ENCODE data around the gene LMO7.

Gene LMO7

DNA sequence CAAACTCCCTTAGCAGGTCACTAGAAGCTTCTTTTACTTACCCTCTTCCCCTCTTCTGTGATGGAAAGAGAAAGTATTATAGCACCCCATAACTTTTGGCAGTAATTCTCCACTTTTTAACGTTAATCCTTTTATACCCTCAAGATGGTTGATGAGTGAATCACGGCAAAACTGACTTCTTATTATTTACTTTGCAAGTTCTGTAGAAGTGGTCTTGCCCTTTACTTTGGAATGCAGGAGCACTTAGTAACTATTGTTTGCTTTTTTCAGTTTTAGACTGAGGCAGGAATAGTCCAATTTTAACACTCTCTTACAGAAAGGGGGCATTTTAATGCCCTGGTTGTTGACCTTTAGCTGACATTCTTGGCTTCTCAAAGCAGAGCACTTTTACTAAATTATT lies 260.1 kb downstream of the LMO7 start:
- in situ Hi-C loops (cut with MboI; ENCODE audit: low pct_unique_long_range_greater_than_20kb, low sequenced_read_pairs) = loop anchor here (25.0 kb wide), 1 partner anchor 1016 kb away; no protein-coding TSS in a partner anchor
- DNase-seq = no peak

GRCh38 chr13:75897386-75897785 lies 261.3 kb downstream of the LMO7 start:
- DNase-seq = no peak
- in situ Hi-C loops (cut with MboI; ENCODE audit: low pct_unique_long_range_greater_than_20kb, low sequenced_read_pairs) = loop anchor here (25.0 kb wide), 1 partner anchor 1015 kb away; no protein-coding TSS in a partner anchor

DNA sequence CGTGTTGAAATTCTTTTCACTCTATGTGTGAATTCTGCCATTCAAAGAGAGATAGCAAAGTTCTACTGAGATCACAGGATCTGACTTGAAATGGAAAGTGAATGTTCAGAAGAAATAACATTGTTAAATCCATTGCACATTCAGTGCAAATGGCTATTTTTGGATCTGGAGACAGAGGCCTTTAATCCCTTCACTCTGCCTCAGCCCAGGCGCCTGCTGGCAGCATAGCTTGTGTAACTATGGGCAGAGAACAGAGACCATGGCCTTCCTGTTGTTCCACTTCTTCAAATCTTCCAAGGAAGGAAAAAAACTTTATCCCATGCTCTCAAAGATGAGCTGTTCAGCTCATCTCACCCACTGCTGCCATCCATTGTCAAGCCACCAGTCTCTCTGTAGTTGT lies 265.4 kb downstream of the LMO7 start:
- in situ Hi-C loops (cut with MboI; ENCODE audit: low pct_unique_long_range_greater_than_20kb, low sequenced_read_pairs) = no loop called here
- no peak for DNase-seq

GRCh38 chr13:75902166-75903104 lies 266.3 kb downstream of the LMO7 start:
- no peak for DNase-seq
- in situ Hi-C loops (cut with MboI; ENCODE audit: low pct_unique_long_range_greater_than_20kb, low sequenced_read_pairs) = no loop called here

- in situ Hi-C loops (cut with MboI; ENCODE audit: low pct_unique_long_range_greater_than_20kb, low sequenced_read_pairs) = no loop called here
- DNase-seq = no peak
Measured at GRCh38 chr13:75904012-75904411, 267.9 kb downstream of the LMO7 start.

DNA sequence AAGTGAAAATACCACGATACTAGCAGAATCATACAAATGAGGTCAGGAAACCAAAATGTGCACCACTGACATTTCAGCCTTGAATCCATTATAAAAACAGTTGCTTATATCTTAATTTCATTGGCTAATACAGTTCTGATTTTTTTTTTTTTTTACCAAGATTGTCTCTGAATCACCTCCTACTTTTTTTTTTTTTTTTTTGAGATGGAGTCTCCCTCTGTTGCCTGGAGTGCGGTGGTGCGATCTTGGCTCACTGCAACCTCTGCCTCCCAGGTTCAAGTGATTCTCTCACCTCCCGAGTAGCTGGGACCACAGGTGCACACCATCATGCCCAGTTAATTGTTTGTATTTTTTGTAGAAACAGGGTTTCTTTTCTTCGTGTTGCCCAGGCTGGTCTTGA lies 270.2 kb downstream of the LMO7 start:
- in situ Hi-C loops (cut with MboI; ENCODE audit: low pct_unique_long_range_greater_than_20kb, low sequenced_read_pairs) = no loop called here

DNA sequence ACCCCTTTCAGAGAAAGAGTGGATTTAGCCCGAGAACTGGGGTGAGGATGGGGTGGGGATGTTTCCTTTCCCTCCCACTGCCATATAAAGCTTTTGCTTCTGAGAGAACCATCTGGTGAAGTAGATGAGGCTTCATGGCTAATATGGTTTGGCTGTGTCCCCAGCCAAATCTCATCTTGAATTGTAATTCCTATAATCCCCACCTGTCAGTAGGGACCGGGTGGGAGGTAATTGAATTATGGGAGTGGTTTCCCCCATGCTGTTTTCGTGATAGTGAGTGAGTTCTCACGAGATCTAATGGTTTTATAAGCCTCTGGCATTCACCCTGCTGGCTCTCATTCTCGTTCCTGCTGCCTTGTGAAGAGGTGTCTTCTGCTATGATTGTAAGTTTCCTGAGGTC lies 270.9 kb downstream of the LMO7 start:
- in situ Hi-C loops (cut with MboI; ENCODE audit: low pct_unique_long_range_greater_than_20kb, low sequenced_read_pairs) = no loop called here
- no peak for DNase-seq

More for the DNA sequence above, 270.2 kb downstream of the LMO7 start:
- DNase-seq = no peak

GRCh38 chr13:75908141-75908540 lies 272.0 kb downstream of the LMO7 start:
- no peak for DNase-seq
- in situ Hi-C loops (cut with MboI; ENCODE audit: low pct_unique_long_range_greater_than_20kb, low sequenced_read_pairs) = no loop called here

All from KBM-7 (cell line).